Muscle of leg (tissue), 11 donors: Measurements from ENCODE around the gene PAFAH2. TPM values are rescaled to one million over a fixed set of nuclear protein-coding genes. Genes with fewer than 3 reads are reported as not detected.

Source experiments
- DNase-seq: peaks from one replicate; pipeline ENCODE4 v3.0.0; 2013
- H3K27ac ChIP-seq: one replicate; pipeline ENCODE4 v1.5.1; 2013; ENCODE audit warnings: mild to moderate bottlenecking, low read length, control low read depth
- H3K27me3 ChIP-seq: one replicate; pipeline ENCODE4 v1.6.1; 2013; ENCODE audit warnings: low read length; ENCODE audit not compliant: control insufficient read depth, insufficient read depth
- H3K36me3 ChIP-seq: one replicate; pipeline ENCODE4 v1.6.1; 2013; ENCODE audit warnings: low read length; ENCODE audit not compliant: control insufficient read depth, insufficient read depth
- H3K4me1 ChIP-seq: one replicate; pipeline ENCODE4 v1.6.1; 2013; ENCODE audit warnings: low read length; ENCODE audit not compliant: control insufficient read depth, insufficient read depth
- H3K4me3 ChIP-seq: one replicate; pipeline ENCODE4 v1.5.1; 2013; ENCODE audit warnings: low read length, control low read depth
- H3K9me3 ChIP-seq: replicated peaks from 2 replicates; pipeline ENCODE4 v1.6.1; 2013; ENCODE audit warnings: low read depth, low read length; ENCODE audit not compliant: control insufficient read depth
- WGBS: methylation state at CpG from one replicate; pipeline ENCODE4 v1.1.5; 2013; ENCODE audit warnings: missing lambda C conversion rate; ENCODE audit not compliant: insufficient coverage; 5-methylcytosine and 5-hydroxymethylcytosine counted together
- polyA plus RNA-seq, 8 donors: library from polyadenylated mRNA; unstranded; fragments of 120-200 nt; gene quantifications; one replicate each; pipeline versions ENCODE4 v1.2.1 to v1.2.3, GENCODE V29; 2013; ENCODE audit warnings: inconsistent platforms in 1 of 8, low replicate concordance in 1 of 8; ENCODE audit not compliant: insufficient read length in 8 of 8, insufficient read depth in 1 of 8
- total RNA-seq: library from RNA; stranded (reverse); fragments of 120-200 nt; gene quantifications from one replicate; pipeline ENCODE4 v1.2.4, GENCODE V29; 2013

The PAFAH2 gene
- total and polyA plus RNA-seq, 9 donors: 42.1 to 78.5 (median 55.6) TPM

GRCh38 chr1:26041401-26041800 is 43.5 kb upstream of the PAFAH2 start:
- 80% methylated on average over 2 of the region's 7 CpGs for WGBS
- peaks cover 63% of the 10 kb centered on the region for H3K27me3 ChIP-seq
- no peak for DNase-seq
- H3K36me3 ChIP-seq: no peaks in the 10 kb centered on the region
- no peaks in the 10 kb centered on the region for H3K9me3 ChIP-seq
- no peak overlapping the region for H3K4me3 ChIP-seq
- H3K27ac ChIP-seq: no peak overlapping the region
- H3K4me1 ChIP-seq: peaks cover 38% of the 10 kb centered on the region

GRCh38 chr1:26038904-26039303 is 41.0 kb upstream of the PAFAH2 start:
- peaks cover 43% of the 10 kb centered on the region for H3K4me1 ChIP-seq
- peaks cover 53% of the 10 kb centered on the region for H3K27me3 ChIP-seq
- no peaks in the 10 kb centered on the region for H3K9me3 ChIP-seq
- peak overlapping the region; percentile 55 for H3K27ac ChIP-seq
- 40% methylated on average over 1 of the region's 6 CpGs for WGBS
- H3K4me3 ChIP-seq: no peak overlapping the region
- DNase-seq: no peak
- H3K36me3 ChIP-seq: no peaks in the 10 kb centered on the region

- DNase-seq: no peak
- peaks cover 43% of the 10 kb centered on the region for H3K4me1 ChIP-seq
- no peaks in the 10 kb centered on the region for H3K9me3 ChIP-seq
- H3K36me3 ChIP-seq: no peaks in the 10 kb centered on the region
- peak overlapping the region; percentile 55 for H3K27ac ChIP-seq
- WGBS: 74% methylated on average over 6 of the region's 6 CpGs
- H3K27me3 ChIP-seq: peaks cover 53% of the 10 kb centered on the region
- no peak overlapping the region for H3K4me3 ChIP-seq
Measured at GRCh38 chr1:26038477-26038876, 40.6 kb upstream of the PAFAH2 start.

- Histone ChIP-seq H3K27ac (no peak overlapping the region), H3K27me3 (peaks cover 53% of the 10 kb centered on the region), H3K9me3 (no peaks in the 10 kb centered on the region), H3K36me3 (no peaks in the 10 kb centered on the region), H3K4me3 (no peak overlapping the region), H3K4me1 (peaks cover 43% of the 10 kb centered on the region)
- no peak for DNase-seq
- 78% methylated on average over 4 of the region's 6 CpGs for WGBS
Measured at GRCh38 chr1:26037904-26038303, 40.0 kb upstream of the PAFAH2 start.

- Histone ChIP-seq H3K9me3 (no peaks in the 10 kb centered on the region), H3K4me3 (no peak overlapping the region), H3K36me3 (no peaks in the 10 kb centered on the region), H3K4me1 (peaks cover 43% of the 10 kb centered on the region), H3K27me3 (peaks cover 46% of the 10 kb centered on the region), H3K27ac (peak overlapping the region; percentile 92)
- 89% methylated on average over 5 of the region's 11 CpGs for WGBS
- no peak for DNase-seq
Measured at GRCh38 chr1:26036756-26037281, 39.0 kb upstream of the PAFAH2 start.

- Histone ChIP-seq H3K4me3 (peak overlapping the region; percentile 81), H3K36me3 (no peaks in the 10 kb centered on the region), H3K4me1 (peaks cover 43% of the 10 kb centered on the region), H3K27ac (peak overlapping the region; percentile 92), H3K9me3 (no peaks in the 10 kb centered on the region), H3K27me3 (peaks cover 41% of the 10 kb centered on the region)
- peak; percentile 82 for DNase-seq
- WGBS: 7% methylated on average over 25 of the region's 39 CpGs
Measured at GRCh38 chr1:26035959-26036755, 38.3 kb upstream of the PAFAH2 start.

GRCh38 chr1:26035203-26035958 is 37.5 kb upstream of the PAFAH2 start:
- Histone ChIP-seq H3K4me1 (peaks cover 43% of the 10 kb centered on the region), H3K4me3 (peak overlapping the region; percentile 81), H3K27ac (peak overlapping the region; percentile 92), H3K9me3 (no peaks in the 10 kb centered on the region), H3K27me3 (peaks cover 36% of the 10 kb centered on the region), H3K36me3 (no peaks in the 10 kb centered on the region)
- under 1% methylated on average over 50 of the region's 60 CpGs for WGBS
- peak; percentile 95 for DNase-seq

- no peaks in the 10 kb centered on the region for H3K9me3 ChIP-seq
- no peaks in the 10 kb centered on the region for H3K36me3 ChIP-seq
- H3K27me3 ChIP-seq: peaks cover 36% of the 10 kb centered on the region
- H3K4me3 ChIP-seq: peak overlapping the region; percentile 81
- H3K4me1 ChIP-seq: peaks cover 43% of the 10 kb centered on the region
- DNase-seq: no peak
- 20% methylated on average over 6 of the region's 15 CpGs for WGBS
- H3K27ac ChIP-seq: no peak overlapping the region
Measured at GRCh38 chr1:26034504-26035202, 36.8 kb upstream of the PAFAH2 start.

GRCh38 chr1:26032656-26033357 is 34.9 kb upstream of the PAFAH2 start:
- Histone ChIP-seq H3K9me3 (no peaks in the 10 kb centered on the region), H3K4me1 (peaks cover 26% of the 10 kb centered on the region), H3K36me3 (no peaks in the 10 kb centered on the region), H3K27me3 (peaks cover 29% of the 10 kb centered on the region), H3K27ac (no peak overlapping the region), H3K4me3 (no peak overlapping the region)
- 72% methylated on average over 7 of the region's 12 CpGs for WGBS
- no peak for DNase-seq
